Type B pancreatic cell (in vitro differentiated cells): ENCODE results near the gene ASTN1. TPM values are rescaled to one million over a fixed set of nuclear protein-coding genes. Genes with fewer than 3 reads are reported as not detected.

Experiments
- DNase-seq: peaks from one replicate; pipeline ENCODE4 v3.0.0; 2021; ENCODE audit warnings: mixed read lengths; ENCODE audit not compliant: unreplicated experiment; ENCODE audit errors: extremely low spot score
- H3K27ac Mint-ChIP-seq: 2 replicates; pipeline ENCODE4 v1.8.0; 2021; ENCODE audit warnings: mild to moderate bottlenecking, mixed read lengths
- H3K27me3 Mint-ChIP-seq: 2 replicates; pipeline ENCODE4 v1.8.0; 2021; ENCODE audit warnings: mixed read lengths
- H3K36me3 Mint-ChIP-seq: 2 replicates; pipeline ENCODE4 v1.8.0; 2021; ENCODE audit warnings: mixed read lengths
- H3K4me1 Mint-ChIP-seq: one replicate; pipeline ENCODE4 v1.8.0; 2021; ENCODE audit warnings: mixed read lengths; ENCODE audit not compliant: unreplicated experiment
- H3K4me3 Mint-ChIP-seq: 2 replicates; pipeline ENCODE4 v1.8.0; 2021; ENCODE audit warnings: mild to moderate bottlenecking, mixed read lengths
- H3K9me3 Mint-ChIP-seq: 2 replicates; pipeline ENCODE4 v1.8.0; 2021; ENCODE audit warnings: mixed read lengths
- CTCF ChIP-seq: fragments of 200-600 bp; sonication (generic); conservative IDR thresholded peaks from 2 replicates; pipeline ENCODE4 v1.5.0; 2021; ENCODE audit warnings: antibody characterized with exemption, mild to moderate bottlenecking
- total RNA-seq: library from RNA; stranded (reverse); gene quantifications from 2 replicates; pipeline ENCODE4 v1.2.1, GENCODE V29; 2021; ENCODE audit warnings: low replicate concordance

Gene ASTN1
- total RNA-seq, 1 donor from 2014 or later = 24.9 TPM

GRCh38 chr1:176831150-176831549, 333.4 kb downstream of the ASTN1 start:
- no peak for TF ChIP-seq CTCF
- no peak overlapping the region for H3K4me3 Mint-ChIP-seq
- H3K4me1 Mint-ChIP-seq = peaks cover 4% of the 10 kb centered on the region
- H3K36me3 Mint-ChIP-seq = no peaks in the 10 kb centered on the region
- no peaks in the 10 kb centered on the region for H3K27me3 Mint-ChIP-seq
- no peak overlapping the region for H3K27ac Mint-ChIP-seq
- DNase-seq = no peak
- H3K9me3 Mint-ChIP-seq = no peaks in the 10 kb centered on the region

GRCh38 chr1:176829261-176829660, 335.3 kb downstream of the ASTN1 start:
- H3K27ac Mint-ChIP-seq = no peak overlapping the region
- no peak for TF ChIP-seq CTCF
- H3K4me1 Mint-ChIP-seq = peaks cover 5% of the 10 kb centered on the region
- no peaks in the 10 kb centered on the region for H3K9me3 Mint-ChIP-seq
- H3K36me3 Mint-ChIP-seq = no peaks in the 10 kb centered on the region
- H3K4me3 Mint-ChIP-seq = no peak overlapping the region
- no peaks in the 10 kb centered on the region for H3K27me3 Mint-ChIP-seq
- no peak for DNase-seq

- Mint-ChIP-seq H3K4me1 (peaks cover 5% of the 10 kb centered on the region), H3K36me3 (no peaks in the 10 kb centered on the region), H3K27me3 (no peaks in the 10 kb centered on the region), H3K9me3 (no peaks in the 10 kb centered on the region), H3K4me3 (no peak overlapping the region), H3K27ac (no peak overlapping the region)
- no peak for TF ChIP-seq CTCF
- DNase-seq = no peak
These were observed 338.2 kb downstream of the ASTN1 start for GRCh38 chr1:176826265-176826664.

GRCh38 chr1:176820391-176821031, 344.0 kb downstream of the ASTN1 start:
- no peak for DNase-seq
- Mint-ChIP-seq H3K9me3 (no peaks in the 10 kb centered on the region), H3K4me1 (no peaks in the 10 kb centered on the region), H3K27ac (no peak overlapping the region), H3K36me3 (no peaks in the 10 kb centered on the region), H3K27me3 (no peaks in the 10 kb centered on the region), H3K4me3 (no peak overlapping the region)
- TF ChIP-seq CTCF = no peak

GRCh38 chr1:176816232-176816631, 348.3 kb downstream of the ASTN1 start:
- no peak for DNase-seq
- no peak for TF ChIP-seq CTCF
- H3K27ac Mint-ChIP-seq = no peak overlapping the region
- H3K27me3 Mint-ChIP-seq = no peaks in the 10 kb centered on the region
- H3K4me3 Mint-ChIP-seq = no peak overlapping the region
- H3K36me3 Mint-ChIP-seq = no peaks in the 10 kb centered on the region
- peaks cover 6% of the 10 kb centered on the region for H3K4me1 Mint-ChIP-seq
- no peaks in the 10 kb centered on the region for H3K9me3 Mint-ChIP-seq

- H3K4me1 Mint-ChIP-seq = peaks cover 6% of the 10 kb centered on the region
- H3K9me3 Mint-ChIP-seq = no peaks in the 10 kb centered on the region
- H3K36me3 Mint-ChIP-seq = no peaks in the 10 kb centered on the region
- no peak for TF ChIP-seq CTCF
- DNase-seq = no peak
- no peak overlapping the region for H3K27ac Mint-ChIP-seq
- H3K4me3 Mint-ChIP-seq = no peak overlapping the region
- H3K27me3 Mint-ChIP-seq = no peaks in the 10 kb centered on the region
These were observed 348.9 kb downstream of the ASTN1 start for GRCh38 chr1:176815621-176816020.
